Measurements from ENCODE around the gene GPRIN3. TPM values are rescaled to one million over a fixed set of nuclear protein-coding genes. Genes with fewer than 3 reads are reported as not detected.

GPRIN3 gene
- total RNA-seq, 1 experiment from 2014 or later, result 0.39 TPM

GRCh38 chr4:89266128-89266527 lies 41.5 kb downstream of the GPRIN3 start:
- CTCF ChIA-PET, result no interaction called here
- Histone ChIP-seq H3K27ac (ENCODE audit: low read depth, low read length) (no peak overlapping the region), H3K9me2 (ENCODE audit: insufficient read depth) (no peaks in the 10 kb centered on the region), H2AFZ (ENCODE audit: low read depth, low read length, poor library complexity, severe bottlenecking) (no peak overlapping the region), H3K36me3 (ENCODE audit: control insufficient read depth in 1 of 2, insufficient read depth in 2 of 2, low read length in 2 of 2) (no peaks in the 10 kb centered on the region), H3K4me1 (ENCODE audit: control insufficient read depth in 1 of 2, insufficient read depth in 2 of 2, low read length in 2 of 2) (no peaks in the 10 kb centered on the region), H3K27me3 (ENCODE audit: insufficient read depth, low read length) (no peaks in the 10 kb centered on the region), H4K20me1 (ENCODE audit: insufficient read depth) (no peaks in the 10 kb centered on the region), H3K4me2 (ENCODE audit: low read length) (no peak overlapping the region), H3K9me3 (ENCODE audit: control insufficient read depth in 1 of 2, insufficient read depth in 1 of 2, low read depth in 1 of 2, low read length in 2 of 2) (no peaks in the 10 kb centered on the region), H3K9ac (ENCODE audit: low read length) (no peak overlapping the region), H3K4me3 (replicated peaks in 1 of 2; ENCODE audit: low read depth in 1 of 2, low read length in 2 of 2) (no peak overlapping the region), H3K79me2 (ENCODE audit: insufficient read depth, low read length) (no peaks in the 10 kb centered on the region)
- ATAC-seq, result no peak
- no peak for DNase-seq (ENCODE audit: low read depth, low spot score)
- RAD21 ChIA-PET (ENCODE audit: low non-redundant PET in 1 of 2, low total read pairs in 2 of 2, uncharacterized antibody in 2 of 2, unreplicated experiment in 2 of 2), result no interaction called here
- TF ChIP-seq CBX3 (IDR thresholded peaks at IDR 0.05; ENCODE audit: low read depth), result no peak
- no peak for TF ChIP-seq POLR2AphosphoS5 (IDR thresholded peaks at IDR 0.05; ENCODE audit: low read depth, low read length)
- no peak for TF ChIP-seq YY1 (IDR thresholded peaks at IDR 0.05; ENCODE audit: extremely low read depth, insufficient replicate concordance, low read depth, low read length)
- no peak for TF ChIP-seq CTCF (IDR thresholded peaks at IDR 0.05 in 2 of 3, conservative IDR thresholded peaks at IDR 0.05 in 1 of 3; ENCODE audit: borderline replicate concordance in 1 of 3, insufficient read depth in 1 of 3, low read depth in 2 of 3, low read length in 2 of 3)
- TF ChIP-seq POLR2A (IDR thresholded peaks at IDR 0.05; ENCODE audit: borderline replicate concordance, extremely low read depth, insufficient read depth, insufficient read length), result no peak
- POLR2A ChIA-PET, result no interaction called here
- intact Hi-C loops (cut with micrococcal nuclease), result no loop called here
- no TSS peak for BruUV-seq (replicated peaks)

GRCh38 chr4:89263265-89263664 lies 44.3 kb downstream of the GPRIN3 start:
- Histone ChIP-seq H3K79me2 (ENCODE audit: insufficient read depth, low read length) (no peaks in the 10 kb centered on the region), H3K4me3 (replicated peaks in 1 of 2; ENCODE audit: low read depth in 1 of 2, low read length in 2 of 2) (no peak overlapping the region), H3K9me2 (ENCODE audit: insufficient read depth) (no peaks in the 10 kb centered on the region), H3K9ac (ENCODE audit: low read length) (no peak overlapping the region), H3K27me3 (ENCODE audit: insufficient read depth, low read length) (no peaks in the 10 kb centered on the region), H2AFZ (ENCODE audit: low read depth, low read length, poor library complexity, severe bottlenecking) (no peak overlapping the region), H4K20me1 (ENCODE audit: insufficient read depth) (no peaks in the 10 kb centered on the region), H3K4me2 (ENCODE audit: low read length) (no peak overlapping the region), H3K9me3 (ENCODE audit: control insufficient read depth in 1 of 2, insufficient read depth in 1 of 2, low read depth in 1 of 2, low read length in 2 of 2) (no peaks in the 10 kb centered on the region), H3K4me1 (ENCODE audit: control insufficient read depth in 1 of 2, insufficient read depth in 2 of 2, low read length in 2 of 2) (no peaks in the 10 kb centered on the region), H3K27ac (ENCODE audit: low read depth, low read length) (no peak overlapping the region), H3K36me3 (ENCODE audit: control insufficient read depth in 1 of 2, insufficient read depth in 2 of 2, low read length in 2 of 2) (no peaks in the 10 kb centered on the region)
- BruUV-seq (replicated peaks), result no TSS peak
- RAD21 ChIA-PET (ENCODE audit: low non-redundant PET in 1 of 2, low total read pairs in 2 of 2, uncharacterized antibody in 2 of 2, unreplicated experiment in 2 of 2), result no interaction called here
- DNase-seq (ENCODE audit: low read depth, low spot score) (no peak), ATAC-seq (no peak)
- POLR2A ChIA-PET, result no interaction called here
- CTCF ChIA-PET, result no interaction called here
- intact Hi-C loops (cut with micrococcal nuclease), result no loop called here
- TF ChIP-seq ZNF274 (IDR thresholded peaks at IDR 0.05; ENCODE audit: low read depth, low read length) (no peak), EZH2 (IDR thresholded peaks at IDR 0.05) (no peak), FOSL1 (IDR thresholded peaks at IDR 0.05; ENCODE audit: low read depth) (no peak), EZH2phosphoT487 (IDR thresholded peaks at IDR 0.05; ENCODE audit: borderline replicate concordance) (no peak), MAX (IDR thresholded peaks at IDR 0.05) (no peak), REST (IDR thresholded peaks at IDR 0.05; ENCODE audit: low read depth) (no peak), ZBTB33 (IDR thresholded peaks at IDR 0.05; ENCODE audit: extremely low read depth, insufficient replicate concordance, low read length) (no peak), JUND (IDR thresholded peaks at IDR 0.05) (no peak), POLR2AphosphoS5 (IDR thresholded peaks at IDR 0.05; ENCODE audit: low read depth, low read length) (no peak)

Data from HCT116 (cell line).